Measurements from ENCODE around the gene HPS6. TPM values are rescaled to one million over a fixed set of nuclear protein-coding genes. Genes with fewer than 3 reads are reported as not detected.

HPS6 gene
- total and polyA plus RNA-seq, 9 of the 15 experiments (the other 6 are each of a cell fraction or from before 2014, with no cell fraction given) = 0.45 to 14.0 (median 4.5) TPM

GRCh38 chr10:102112210-102112817 lies 47.2 kb downstream of the HPS6 start (continued):
- TF ChIP-seq LCOR (CRISPR knock-in tag; IDR thresholded peaks at IDR 0.05) = peak; percentile 81; the same call in 1 of the 2 replicates
- no peak for TF ChIP-seq CSDE1 (IDR thresholded peaks at IDR 0.05)
- TF ChIP-seq U2AF1 (optimal IDR thresholded peaks at IDR 0.05; ENCODE audit: low read depth, low read length) = no peak
- no peak for TF ChIP-seq ZSCAN29 (IDR thresholded peaks at IDR 0.05)
- TF ChIP-seq CEBPZ (IDR thresholded peaks at IDR 0.05; ENCODE audit: borderline replicate concordance, low read depth, low read length) = no peak
- TF ChIP-seq SMARCE1 (IDR thresholded peaks at IDR 0.05) = peak; percentile 76; the same call in 1 of the 2 replicates
- peak; percentile 95 for TF ChIP-seq CBFA2T3 (IDR thresholded peaks at IDR 0.05)
- no peak for TF ChIP-seq ZSCAN32 (CRISPR knock-in tag; IDR thresholded peaks at IDR 0.05)
- TF ChIP-seq TBL1XR1 (IDR thresholded peaks at IDR 0.05; ENCODE audit: low read length in 2 of 2) = peak; percentile 66 to 87; a peak in 2 of 4 replicates
- no peak for TF ChIP-seq TEAD1 (CRISPR knock-in tag; IDR thresholded peaks at IDR 0.05)
- no peak for TF ChIP-seq ZBTB5 (IDR thresholded peaks at IDR 0.05)
- TF ChIP-seq NBN (IDR thresholded peaks at IDR 0.05; ENCODE audit: low read depth) = peak; percentile 80
- peak; percentile 90 for TF ChIP-seq KLF1 (tag; IDR thresholded peaks at IDR 0.05)
- TF ChIP-seq ZZZ3 (IDR thresholded peaks at IDR 0.05) = no peak
- peak; percentile 17 to 52; a peak in 2 of 4 replicates for TF ChIP-seq ARNT (IDR thresholded peaks at IDR 0.05)
- peak in 1 of 2 experiments; percentile 87; a peak in 1 of 4 replicates for TF ChIP-seq TRIM24 (IDR thresholded peaks at IDR 0.05)
- TF ChIP-seq ZNF444 (CRISPR knock-in tag; IDR thresholded peaks at IDR 0.05) = no peak
- peak; percentile 31 for TF ChIP-seq KDM5B (IDR thresholded peaks at IDR 0.05; ENCODE audit: insufficient replicate concordance, low read depth, low read length)
- TF ChIP-seq SOX6 (IDR thresholded peaks at IDR 0.05) = peak; percentile 88
- no peak for TF ChIP-seq MYBL2 (IDR thresholded peaks at IDR 0.05; ENCODE audit: low read depth)
- TF ChIP-seq MYBL2 (CRISPR knock-in tag; IDR thresholded peaks at IDR 0.05; ENCODE audit: borderline replicate concordance) = no peak
- TF ChIP-seq C11orf30 (IDR thresholded peaks at IDR 0.05; ENCODE audit: low read depth) = no peak
- no peak for TF ChIP-seq SMAD1 (IDR thresholded peaks at IDR 0.05; ENCODE audit: low read depth, low read length, partially characterized antibody)
- no peak for TF ChIP-seq MYC (IDR thresholded peaks at IDR 0.05; ENCODE audit: low read depth, low read length)
- no peak for TF ChIP-seq MYC (CRISPR knock-in tag; IDR thresholded peaks at IDR 0.05; ENCODE audit: borderline replicate concordance, low read depth)
- peak; percentile 71 for TF ChIP-seq CTBP1 (IDR thresholded peaks at IDR 0.05; ENCODE audit: borderline replicate concordance)
- no peak for TF ChIP-seq FOXJ2 (tag; IDR thresholded peaks at IDR 0.05)
- peak; percentile 84 for TF ChIP-seq POLR2A (conservative IDR thresholded peaks at IDR 0.05)

All from K562 (cell line).